ENCODE data around the gene NOD2.

DNA sequence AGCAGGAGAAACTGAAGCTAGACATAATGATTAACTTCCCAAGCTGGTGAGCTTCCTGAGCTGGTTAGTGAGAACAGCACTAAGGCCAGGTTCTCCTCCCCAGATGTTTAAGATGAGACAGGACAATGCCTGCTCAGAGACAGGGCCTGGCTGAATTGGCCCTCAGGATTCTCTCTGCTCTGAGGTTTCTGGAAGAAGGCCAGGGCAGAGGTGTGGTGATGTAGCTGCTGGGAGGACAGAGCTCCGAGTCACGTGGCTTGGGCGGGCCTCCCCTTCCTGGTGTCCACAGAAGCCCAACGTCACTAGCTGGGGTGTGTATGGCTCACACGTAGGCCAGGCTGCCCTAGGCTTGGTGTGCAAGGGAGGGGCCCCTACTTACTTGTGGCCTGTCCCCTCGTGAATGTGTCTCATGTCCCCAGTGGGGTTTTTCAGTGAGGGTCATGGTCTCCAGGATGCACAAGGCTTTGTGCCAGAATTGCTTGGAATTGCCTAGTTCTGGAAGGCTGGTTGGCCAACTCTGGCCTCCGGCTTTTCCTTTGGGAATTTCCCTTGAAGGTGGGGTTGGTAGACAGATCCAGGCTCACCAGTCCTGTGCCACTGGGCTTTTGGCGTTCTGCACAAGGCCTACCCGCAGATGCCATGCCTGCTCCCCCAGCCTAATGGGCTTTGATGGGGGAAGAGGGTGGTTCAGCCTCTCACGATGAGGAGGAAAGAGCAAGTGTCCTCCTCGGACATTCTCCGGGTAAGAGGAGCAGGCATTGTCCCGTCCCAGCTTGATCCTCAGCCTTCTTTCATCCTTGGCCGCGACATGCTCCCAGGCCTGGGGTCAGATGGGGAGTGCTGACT is 3.4 kb downstream of the NOD2 start:
- TF ChIP-seq EZH2phosphoT487 (IDR thresholded peaks at IDR 0.05; ENCODE audit: borderline replicate concordance, low read length) = no peak
- TF ChIP-seq, protein P1, sequence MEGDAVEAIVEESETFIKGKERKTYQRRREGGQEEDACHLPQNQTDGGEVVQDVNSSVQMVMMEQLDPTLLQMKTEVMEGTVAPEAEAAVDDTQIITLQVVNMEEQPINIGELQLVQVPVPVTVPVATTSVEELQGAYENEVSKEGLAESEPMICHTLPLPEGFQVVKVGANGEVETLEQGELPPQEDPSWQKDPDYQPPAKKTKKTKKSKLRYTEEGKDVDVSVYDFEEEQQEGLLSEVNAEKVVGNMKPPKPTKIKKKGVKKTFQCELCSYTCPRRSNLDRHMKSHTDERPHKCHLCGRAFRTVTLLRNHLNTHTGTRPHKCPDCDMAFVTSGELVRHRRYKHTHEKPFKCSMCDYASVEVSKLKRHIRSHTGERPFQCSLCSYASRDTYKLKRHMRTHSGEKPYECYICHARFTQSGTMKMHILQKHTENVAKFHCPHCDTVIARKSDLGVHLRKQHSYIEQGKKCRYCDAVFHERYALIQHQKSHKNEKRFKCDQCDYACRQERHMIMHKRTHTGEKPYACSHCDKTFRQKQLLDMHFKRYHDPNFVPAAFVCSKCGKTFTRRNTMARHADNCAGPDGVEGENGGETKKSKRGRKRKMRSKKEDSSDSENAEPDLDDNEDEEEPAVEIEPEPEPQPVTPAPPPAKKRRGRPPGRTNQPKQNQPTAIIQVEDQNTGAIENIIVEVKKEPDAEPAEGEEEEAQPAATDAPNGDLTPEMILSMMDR (conservative IDR thresholded peaks at IDR 0.05; ENCODE audit: low read depth, low read length) = no peak

Data from PC-3 (cell line).